Loucy (cell line): ENCODE results near the gene APRT.

Experiments
- H2AFZ ChIP-seq: fragments of 200-600 bp; sonication (generic); 2 replicates; pipeline ENCODE4 v1.6.0; 2016; ENCODE audit warnings: antibody characterized with exemption, mild to moderate bottlenecking, low read length, moderate library complexity
- H3F3A ChIP-seq: fragments of 200-600 bp; 2 replicates; pipeline ENCODE4 v1.6.0; 2016; ENCODE audit warnings: antibody characterized with exemption, low read depth, mild to moderate bottlenecking
- H3K27me3 ChIP-seq: fragments of 200-600 bp; sonication (generic); 2 replicates; pipeline ENCODE4 v1.6.1; 2014; ENCODE audit warnings: low read length, mild to moderate bottlenecking; ENCODE audit not compliant: insufficient read depth, poor library complexity, severe bottlenecking
- H3K36me3 ChIP-seq: fragments of 200-600 bp; sonication (generic); 2 replicates; pipeline ENCODE4 v1.6.1; 2016; ENCODE audit warnings: low read length; ENCODE audit not compliant: insufficient read depth
- H3K4me1 ChIP-seq: fragments of 200-600 bp; sonication (generic); 2 replicates; pipeline ENCODE4 v1.5.1; 2014; ENCODE audit warnings: low read length, mild to moderate bottlenecking; ENCODE audit not compliant: insufficient read depth, poor library complexity, severe bottlenecking
- H3K4me2 ChIP-seq: fragments of 200-600 bp; sonication (generic); 2 replicates; pipeline ENCODE4 v1.6.0; 2014; ENCODE audit warnings: antibody characterized with exemption, low read length, low read depth, mild to moderate bottlenecking; ENCODE audit not compliant: poor library complexity, severe bottlenecking
- H3K4me3 ChIP-seq: fragments of 200-600 bp; sonication (generic); 2 replicates; pipeline ENCODE4 v1.5.1; 2014; ENCODE audit warnings: low read length, mild to moderate bottlenecking, mixed read lengths; ENCODE audit not compliant: poor library complexity, severe bottlenecking
- H3K79me2 ChIP-seq: fragments of 200-600 bp; sonication (generic); 2 replicates; pipeline ENCODE4 v1.6.1; 2014; ENCODE audit warnings: low read length; ENCODE audit not compliant: insufficient read depth
- H3K9ac ChIP-seq: fragments of 200-600 bp; sonication (generic); 2 replicates; pipeline ENCODE4 v1.6.0; 2014; ENCODE audit warnings: mild to moderate bottlenecking, low read depth, low read length, moderate library complexity; ENCODE audit not compliant: poor library complexity, severe bottlenecking
- H3K9me2 ChIP-seq: fragments of 200-600 bp; sonication (generic); replicated peaks from 2 replicates; pipeline ENCODE4 v1.6.1; 2016; ENCODE audit warnings: low read depth, low read length, mixed read lengths
- H3K9me3 ChIP-seq: fragments of 200-600 bp; sonication (generic); 2 replicates; pipeline ENCODE4 v1.6.1; 2014; ENCODE audit warnings: mild to moderate bottlenecking, antibody characterized with exemption, low read length, low read depth; ENCODE audit not compliant: insufficient read depth
- H4K20me1 ChIP-seq: fragments of 200-600 bp; sonication (generic); 2 replicates; pipeline ENCODE4 v1.6.0; 2014; ENCODE audit warnings: antibody characterized with exemption, low read length, mild to moderate bottlenecking; ENCODE audit not compliant: insufficient read depth, poor library complexity, severe bottlenecking
- EZH2phosphoT487 ChIP-seq: fragments of 200-600 bp; IDR thresholded peaks from 2 replicates; pipeline ENCODE4 v1.6.1; 2018; ENCODE audit warnings: antibody characterized with exemption, mild to moderate bottlenecking, moderate library complexity, borderline replicate concordance
- TF ChIP-seq, protein P1 (sequence below): fragments of 200-600 bp; sonication (generic); conservative IDR thresholded peaks from 2 replicates; pipeline ENCODE4 v1.5.1; 2014; ENCODE audit warnings: mild to moderate bottlenecking, antibody characterized with exemption, low read length

The APRT gene, protein sequence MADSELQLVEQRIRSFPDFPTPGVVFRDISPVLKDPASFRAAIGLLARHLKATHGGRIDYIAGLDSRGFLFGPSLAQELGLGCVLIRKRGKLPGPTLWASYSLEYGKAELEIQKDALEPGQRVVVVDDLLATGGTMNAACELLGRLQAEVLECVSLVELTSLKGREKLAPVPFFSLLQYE

DNA sequence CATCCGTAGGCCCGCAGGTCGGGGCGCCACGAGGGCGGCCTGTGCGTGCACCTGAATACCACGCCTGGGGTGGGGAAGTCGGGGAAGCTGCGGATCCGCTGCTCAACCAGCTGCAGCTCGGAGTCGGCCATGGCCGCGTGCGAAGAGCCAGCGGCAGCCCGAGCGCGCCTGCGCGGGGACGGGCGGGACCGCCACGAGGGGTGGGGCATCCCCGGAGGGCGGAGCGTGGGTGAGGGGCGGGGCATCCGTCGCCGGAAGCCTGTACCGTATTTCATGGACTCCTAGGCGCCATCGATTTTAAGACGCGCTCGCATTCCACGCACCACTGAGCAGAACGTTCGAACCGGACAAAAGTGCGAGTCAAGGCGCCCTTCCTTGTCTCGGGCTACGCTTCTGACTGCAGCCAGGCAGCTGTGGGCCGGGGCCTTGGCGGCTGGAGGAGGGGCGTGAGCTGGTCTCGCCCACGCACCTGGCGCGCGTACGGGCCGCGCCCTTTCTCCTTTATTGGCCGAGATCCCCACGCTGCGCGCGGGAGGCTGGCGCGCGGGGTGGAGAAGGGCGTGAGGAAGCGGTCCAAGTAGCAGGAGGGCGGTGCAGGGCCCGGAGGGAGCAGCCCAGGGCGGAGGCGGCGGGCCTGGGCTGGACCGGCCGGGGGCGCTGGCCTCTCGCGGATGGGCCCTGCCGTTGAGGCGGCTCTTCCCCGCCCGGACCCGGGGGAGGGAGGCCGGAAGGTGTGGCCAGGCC lies at the start of gene APRT:
Gene APRT (minus strand): TSS at position 160 of the 744 bp plus-strand sequence. CDS start 29 bp downstream, at position 131.
- H3K9me3 ChIP-seq, result no peaks in the 10 kb centered on the region
- H2AFZ ChIP-seq, result peak within 1 kb of the TSS; percentile 81; the same call in 1 of the 2 replicates
- TF ChIP-seq, protein P1, sequence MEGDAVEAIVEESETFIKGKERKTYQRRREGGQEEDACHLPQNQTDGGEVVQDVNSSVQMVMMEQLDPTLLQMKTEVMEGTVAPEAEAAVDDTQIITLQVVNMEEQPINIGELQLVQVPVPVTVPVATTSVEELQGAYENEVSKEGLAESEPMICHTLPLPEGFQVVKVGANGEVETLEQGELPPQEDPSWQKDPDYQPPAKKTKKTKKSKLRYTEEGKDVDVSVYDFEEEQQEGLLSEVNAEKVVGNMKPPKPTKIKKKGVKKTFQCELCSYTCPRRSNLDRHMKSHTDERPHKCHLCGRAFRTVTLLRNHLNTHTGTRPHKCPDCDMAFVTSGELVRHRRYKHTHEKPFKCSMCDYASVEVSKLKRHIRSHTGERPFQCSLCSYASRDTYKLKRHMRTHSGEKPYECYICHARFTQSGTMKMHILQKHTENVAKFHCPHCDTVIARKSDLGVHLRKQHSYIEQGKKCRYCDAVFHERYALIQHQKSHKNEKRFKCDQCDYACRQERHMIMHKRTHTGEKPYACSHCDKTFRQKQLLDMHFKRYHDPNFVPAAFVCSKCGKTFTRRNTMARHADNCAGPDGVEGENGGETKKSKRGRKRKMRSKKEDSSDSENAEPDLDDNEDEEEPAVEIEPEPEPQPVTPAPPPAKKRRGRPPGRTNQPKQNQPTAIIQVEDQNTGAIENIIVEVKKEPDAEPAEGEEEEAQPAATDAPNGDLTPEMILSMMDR, result no peak
- no peak for TF ChIP-seq EZH2phosphoT487
- H3K4me3 ChIP-seq, result peak within 1 kb of the TSS; percentile 91
- peak within 1 kb of the TSS; percentile 79 for H3K9ac ChIP-seq
- peaks cover 38% of the 10 kb centered on the region; the same call in 1 of the 2 replicates for H3K79me2 ChIP-seq
- no peaks in the 10 kb centered on the region for H3K27me3 ChIP-seq
- H3K36me3 ChIP-seq, result peaks cover 12% of the 10 kb centered on the region; the same call in 1 of the 2 replicates
- H4K20me1 ChIP-seq, result peaks cover 34% of the 10 kb centered on the region
- H3K9me2 ChIP-seq, result no peaks in the 10 kb centered on the region
- no peaks in the 10 kb centered on the region for H3K4me1 ChIP-seq
- H3F3A ChIP-seq, result no peaks in the 10 kb centered on the region
- H3K4me2 ChIP-seq, result peak within 1 kb of the TSS; percentile 90

DNA sequence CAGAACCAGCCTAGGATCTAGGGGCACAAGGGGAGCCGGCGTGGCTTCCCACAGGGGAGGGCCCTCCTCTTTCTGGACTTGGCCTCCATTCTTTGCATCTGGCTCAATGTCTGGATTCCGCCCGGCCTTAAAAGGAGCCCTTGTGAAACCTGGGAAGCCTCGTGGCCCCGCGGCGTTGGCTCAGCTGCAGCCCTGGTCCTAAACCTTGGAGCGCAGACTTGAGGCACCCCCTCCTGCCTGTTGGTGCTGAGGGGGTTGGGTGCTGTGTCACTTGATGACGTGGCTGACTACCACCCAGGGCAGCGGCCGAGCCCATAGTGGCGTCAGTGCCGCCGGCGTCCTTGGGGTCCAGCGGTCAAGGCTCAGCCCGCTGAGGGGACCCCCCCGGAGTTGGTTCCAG lies 49.6 kb upstream of the APRT start:
- Histone ChIP-seq H4K20me1 (no peaks in the 10 kb centered on the region), H3K36me3 (no peaks in the 10 kb centered on the region), H3K9me2 (no peaks in the 10 kb centered on the region), H3K4me3 (no peak overlapping the region), H3K79me2 (no peaks in the 10 kb centered on the region), H3K4me1 (no peaks in the 10 kb centered on the region), H2AFZ (no peak overlapping the region), H3F3A (no peaks in the 10 kb centered on the region), H3K9ac (no peak overlapping the region), H3K9me3 (no peaks in the 10 kb centered on the region), H3K4me2 (no peak overlapping the region), H3K27me3 (no peaks in the 10 kb centered on the region)
- no peak for TF ChIP-seq EZH2phosphoT487
- TF ChIP-seq, protein P1, result no peak

DNA sequence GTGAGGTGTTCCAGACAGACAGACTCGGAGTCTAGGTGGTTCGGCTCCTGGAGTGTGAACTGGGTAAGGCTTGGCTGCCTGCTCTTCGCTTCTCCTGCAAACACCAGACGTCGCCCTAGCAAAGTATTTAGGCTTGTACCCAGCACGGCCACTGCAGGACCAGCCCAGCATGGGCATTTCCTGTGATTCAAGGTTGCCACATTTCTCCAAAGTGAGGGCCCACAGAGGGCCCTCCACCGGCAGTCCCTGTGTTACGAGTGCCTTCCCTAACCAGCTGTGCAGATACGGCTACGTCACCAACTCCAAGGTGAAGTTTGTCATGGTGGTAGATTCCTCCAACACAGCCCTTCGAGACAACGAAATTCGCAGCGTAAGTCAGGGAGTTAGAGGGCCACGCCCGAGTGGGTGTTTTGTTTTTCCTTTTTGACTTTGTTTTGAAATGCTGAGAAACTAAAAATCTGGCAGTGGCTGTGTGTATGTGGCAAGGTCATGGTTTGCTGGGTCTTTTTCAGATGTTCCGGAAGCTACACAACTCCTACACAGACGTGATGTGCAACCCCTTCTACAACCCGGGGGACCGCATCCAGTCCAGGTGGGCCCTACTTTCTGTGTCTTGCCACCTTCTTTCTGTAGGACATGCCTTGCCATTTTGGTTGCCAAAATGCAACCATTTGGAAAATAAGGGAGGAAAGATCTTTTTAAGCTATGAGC lies 47.8 kb upstream of the APRT start:
- Histone ChIP-seq H3K27me3 (no peaks in the 10 kb centered on the region), H3K36me3 (no peaks in the 10 kb centered on the region), H3K9ac (no peak overlapping the region), H3K4me2 (no peak overlapping the region), H2AFZ (no peak overlapping the region), H3F3A (no peaks in the 10 kb centered on the region), H3K9me3 (no peaks in the 10 kb centered on the region), H3K4me1 (peaks cover 11% of the 10 kb centered on the region), H3K9me2 (no peaks in the 10 kb centered on the region), H4K20me1 (no peaks in the 10 kb centered on the region), H3K79me2 (no peaks in the 10 kb centered on the region), H3K4me3 (no peak overlapping the region)
- TF ChIP-seq, protein P1, result no peak
- no peak for TF ChIP-seq EZH2phosphoT487
